Measurements from ENCODE around the gene ICE2. TPM values are rescaled to one million over a fixed set of nuclear protein-coding genes. Genes with fewer than 3 reads are reported as not detected.
A peak's percentile ranks its signal among the peaks of the same experiment; 100 is the strongest.

ICE2 gene
- total RNA-seq, 1 donor from 2014 or later: 49.9 TPM

DNA sequence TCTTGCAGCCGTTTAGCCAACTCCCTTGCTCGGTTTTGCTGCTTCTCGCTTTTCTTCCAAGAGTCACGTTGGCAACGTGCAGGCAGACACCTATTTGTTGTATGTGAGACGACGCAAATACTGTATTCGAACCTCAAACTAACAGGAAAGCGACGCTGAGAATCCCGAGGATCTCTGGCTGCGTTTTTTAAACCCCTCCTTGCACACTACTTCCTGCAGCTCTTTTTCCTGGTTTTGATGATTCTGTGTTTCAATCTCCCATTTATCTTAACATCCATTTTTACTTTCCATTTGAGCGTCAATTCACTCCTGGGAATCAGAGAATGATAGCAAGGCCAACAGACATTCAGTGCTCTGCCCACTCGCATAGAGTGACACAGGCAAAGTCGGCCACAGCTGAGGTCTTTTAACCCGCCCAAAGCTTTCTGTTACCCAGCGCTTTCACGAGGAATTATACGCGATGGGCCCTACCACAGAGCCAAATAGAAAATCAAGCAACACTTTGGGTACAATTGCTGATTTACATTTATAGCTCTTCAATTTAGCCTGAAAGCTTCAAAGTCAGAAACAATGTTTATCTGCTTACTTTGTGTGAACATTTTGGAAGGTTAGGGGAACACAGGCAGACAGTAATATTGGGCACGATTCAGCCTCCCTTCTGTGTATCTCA is 79.6 kb downstream of the ICE2 start:
- ATAC-seq (no peak), DNase-seq (no peak)
- peak overlapping the region; percentile 9 for H3K27ac ChIP-seq
- H3K4me3 ChIP-seq: no peak overlapping the region
- peaks cover 23% of the 10 kb centered on the region for H3K4me1 ChIP-seq
- TF ChIP-seq, protein P1, sequence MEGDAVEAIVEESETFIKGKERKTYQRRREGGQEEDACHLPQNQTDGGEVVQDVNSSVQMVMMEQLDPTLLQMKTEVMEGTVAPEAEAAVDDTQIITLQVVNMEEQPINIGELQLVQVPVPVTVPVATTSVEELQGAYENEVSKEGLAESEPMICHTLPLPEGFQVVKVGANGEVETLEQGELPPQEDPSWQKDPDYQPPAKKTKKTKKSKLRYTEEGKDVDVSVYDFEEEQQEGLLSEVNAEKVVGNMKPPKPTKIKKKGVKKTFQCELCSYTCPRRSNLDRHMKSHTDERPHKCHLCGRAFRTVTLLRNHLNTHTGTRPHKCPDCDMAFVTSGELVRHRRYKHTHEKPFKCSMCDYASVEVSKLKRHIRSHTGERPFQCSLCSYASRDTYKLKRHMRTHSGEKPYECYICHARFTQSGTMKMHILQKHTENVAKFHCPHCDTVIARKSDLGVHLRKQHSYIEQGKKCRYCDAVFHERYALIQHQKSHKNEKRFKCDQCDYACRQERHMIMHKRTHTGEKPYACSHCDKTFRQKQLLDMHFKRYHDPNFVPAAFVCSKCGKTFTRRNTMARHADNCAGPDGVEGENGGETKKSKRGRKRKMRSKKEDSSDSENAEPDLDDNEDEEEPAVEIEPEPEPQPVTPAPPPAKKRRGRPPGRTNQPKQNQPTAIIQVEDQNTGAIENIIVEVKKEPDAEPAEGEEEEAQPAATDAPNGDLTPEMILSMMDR (IDR thresholded peaks at IDR 0.05): no peak
- H3K9me3 ChIP-seq: no peaks in the 10 kb centered on the region
- H3K27me3 ChIP-seq: no peaks in the 10 kb centered on the region
- H3K36me3 ChIP-seq: peaks cover 9% of the 10 kb centered on the region
- intact Hi-C loops (cut with DNase I): no loop called here

DNA sequence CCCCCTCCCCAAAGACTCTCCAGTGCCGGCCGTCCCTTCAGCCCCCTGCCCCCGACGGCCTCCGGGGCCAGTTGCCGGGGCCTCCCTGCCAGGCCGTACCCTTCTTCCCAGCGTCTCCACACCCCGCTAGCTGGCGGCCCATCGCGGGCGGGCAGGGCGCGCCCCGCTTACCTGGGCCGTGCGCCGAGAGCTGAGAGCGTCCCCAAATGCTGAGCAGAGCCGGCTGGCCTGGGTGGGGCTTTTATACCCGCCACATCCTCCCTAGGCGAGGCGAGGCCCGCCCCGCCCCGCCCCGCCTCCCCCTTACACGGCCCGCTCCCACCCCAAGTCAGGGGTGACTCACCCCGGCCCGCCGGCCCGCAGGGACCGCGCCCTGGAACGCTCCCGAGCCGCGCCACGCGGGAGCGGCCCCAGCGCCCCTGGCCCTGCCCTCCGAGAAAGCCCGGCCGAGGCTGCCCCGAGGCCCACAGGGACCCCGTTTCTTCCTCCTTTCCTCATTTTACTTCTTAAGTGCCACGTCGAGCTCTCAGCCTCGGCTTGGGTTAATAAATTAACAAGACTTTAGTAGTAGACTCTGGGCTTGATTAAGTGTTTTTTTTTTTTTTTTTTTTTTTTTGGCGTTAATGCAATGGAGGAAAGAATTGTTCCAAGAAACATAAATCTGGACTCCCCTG is 81.0 kb downstream of the ICE2 start, which contains the start of gene ANXA2:
TSS of gene ANXA2 (minus strand) at position 215 of the 674 bp plus-strand sequence. CDS start 11,911 bp downstream, outside the sequence.
- ATAC-seq (peak; percentile 86), DNase-seq (peak; percentile 94)
- Histone ChIP-seq H3K27ac (peak within 1 kb of the TSS; percentile 95), H3K9me3 (no peaks in the 10 kb centered on the region), H3K4me1 (peaks cover 38% of the 10 kb centered on the region), H3K36me3 (peaks cover 9% of the 10 kb centered on the region), H3K27me3 (no peaks in the 10 kb centered on the region), H3K4me3 (peak within 1 kb of the TSS; percentile 84)
- intact Hi-C loops (cut with DNase I): no loop called here
- TF ChIP-seq, protein P1 (IDR thresholded peaks at IDR 0.05): no peak

- peak overlapping the region; percentile 84 for H3K4me3 ChIP-seq
- TF ChIP-seq, protein P1 (IDR thresholded peaks at IDR 0.05): no peak
- peaks cover 9% of the 10 kb centered on the region for H3K36me3 ChIP-seq
- ATAC-seq (peak; percentile 69), DNase-seq (peak; percentile 86)
- no peaks in the 10 kb centered on the region for H3K9me3 ChIP-seq
- H3K27ac ChIP-seq: peak overlapping the region; percentile 95
- H3K4me1 ChIP-seq: peaks cover 45% of the 10 kb centered on the region
- H3K27me3 ChIP-seq: no peaks in the 10 kb centered on the region
- intact Hi-C loops (cut with DNase I): no loop called here
Measured at GRCh38 chr15:60396958-60397771, 81.8 kb downstream of the ICE2 start.

GRCh38 chr15:60396560-60396957 is 82.4 kb downstream of the ICE2 start:
- peaks cover 51% of the 10 kb centered on the region for H3K4me1 ChIP-seq
- H3K27ac ChIP-seq: peak overlapping the region; percentile 95
- H3K4me3 ChIP-seq: peak overlapping the region; percentile 84

DNA sequence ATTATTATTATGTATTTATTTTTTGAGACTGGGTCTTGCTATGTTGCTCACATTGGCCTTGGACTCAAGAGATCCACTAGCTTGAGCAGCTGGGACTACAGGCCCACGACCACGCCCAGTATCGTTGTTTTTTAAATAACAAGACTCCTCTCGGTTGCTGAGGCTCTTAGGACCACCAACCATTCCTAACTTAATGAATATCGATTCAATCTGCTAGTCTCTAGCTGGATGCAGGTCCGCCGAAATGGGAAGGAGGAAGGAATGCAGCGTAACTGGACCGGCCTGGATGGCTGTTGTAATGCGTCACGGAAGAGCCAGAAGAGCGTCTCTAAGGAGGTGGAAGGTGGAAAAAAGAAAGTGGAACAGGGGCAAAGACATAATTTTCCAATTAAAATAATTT is 82.8 kb downstream of the ICE2 start:
- Histone ChIP-seq H3K4me3 (peak overlapping the region; percentile 84), H3K27ac (peak overlapping the region; percentile 95), H3K36me3 (peaks cover 9% of the 10 kb centered on the region), H3K9me3 (no peaks in the 10 kb centered on the region), H3K4me1 (peaks cover 56% of the 10 kb centered on the region), H3K27me3 (no peaks in the 10 kb centered on the region)
- ATAC-seq: no peak
- intact Hi-C loops (cut with DNase I): no loop called here
- DNase-seq: no peak
- TF ChIP-seq, protein P1 (IDR thresholded peaks at IDR 0.05): no peak

More at GRCh38 chr15:60396560-60396957, 82.4 kb downstream of the ICE2 start:
- Histone ChIP-seq H3K27me3 (no peaks in the 10 kb centered on the region), H3K9me3 (no peaks in the 10 kb centered on the region), H3K36me3 (peaks cover 9% of the 10 kb centered on the region)
- TF ChIP-seq, protein P1 (IDR thresholded peaks at IDR 0.05): no peak
- ATAC-seq (no peak), DNase-seq (no peak)
- intact Hi-C loops (cut with DNase I): no loop called here
